ENCODE data around the gene MYBL2.

MYBL2 gene

GRCh38 chr20:43723186-43723585 is 56.3 kb downstream of the MYBL2 start:
- DNase-seq (no peak), ATAC-seq (replicated peaks) (no peak)
- Mint-ChIP-seq H3K36me3 (peaks cover 3 to 7% of the 10 kb centered on the region in 2 donors), H3K4me1 (peaks cover 8 to 16% of the 10 kb centered on the region in 2 donors), H3K4me3 (no peak overlapping the region), H3K27me3 (no peaks in the 10 kb centered on the region), H3K27ac (no peak overlapping the region), H3K9me3 (peaks cover 0 to 6% of the 10 kb centered on the region in 2 donors)

GRCh38 chr20:43723735-43724134 is 56.8 kb downstream of the MYBL2 start:
- peaks cover 11 to 21% of the 10 kb centered on the region in 2 donors for H3K4me1 Mint-ChIP-seq
- no peaks in the 10 kb centered on the region for H3K27me3 Mint-ChIP-seq
- peaks cover 3 to 7% of the 10 kb centered on the region in 2 donors for H3K36me3 Mint-ChIP-seq
- ATAC-seq (replicated peaks) (no peak), DNase-seq (no peak)
- H3K9me3 Mint-ChIP-seq: peaks cover 0 to 8% of the 10 kb centered on the region in 2 donors
- H3K27ac Mint-ChIP-seq: no peak overlapping the region
- H3K4me3 Mint-ChIP-seq: no peak overlapping the region

GRCh38 chr20:43724383-43724782 is 57.5 kb downstream of the MYBL2 start:
- no peak overlapping the region for H3K4me3 Mint-ChIP-seq
- H3K9me3 Mint-ChIP-seq: peaks cover 0 to 8% of the 10 kb centered on the region in 2 donors
- H3K4me1 Mint-ChIP-seq: peaks cover 17 to 25% of the 10 kb centered on the region in 2 donors
- DNase-seq (no peak), ATAC-seq (replicated peaks) (no peak)
- no peak overlapping the region for H3K27ac Mint-ChIP-seq
- no peaks in the 10 kb centered on the region for H3K27me3 Mint-ChIP-seq
- peaks cover under 1 to 3% of the 10 kb centered on the region in 2 donors for H3K36me3 Mint-ChIP-seq

DNA sequence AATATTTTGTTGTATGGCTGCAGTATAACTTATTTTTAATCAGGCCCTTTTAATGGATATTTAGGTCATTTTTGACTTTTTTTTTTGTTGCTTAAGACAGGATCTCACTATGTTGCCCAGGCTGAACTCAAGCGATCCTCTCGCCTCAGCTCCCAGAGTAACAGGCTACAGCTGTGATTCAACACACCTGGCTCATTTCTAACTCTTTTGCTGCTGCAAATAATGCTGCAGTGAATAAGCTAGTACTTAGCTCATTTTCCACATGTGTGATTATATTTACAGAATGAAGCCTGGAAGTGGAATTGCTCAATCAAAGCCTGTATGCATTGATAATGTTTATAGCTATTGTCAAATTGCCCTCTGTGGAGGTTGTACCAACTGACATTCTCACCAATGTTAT is 58.8 kb downstream of the MYBL2 start:
- ATAC-seq (replicated peaks) (no peak), DNase-seq (no peak)
- Mint-ChIP-seq H3K4me1 (peaks cover 17 to 19% of the 10 kb centered on the region in 2 donors), H3K27ac (no peak overlapping the region), H3K4me3 (no peak overlapping the region), H3K36me3 (no peaks in the 10 kb centered on the region), H3K9me3 (peaks cover 0 to 3% of the 10 kb centered on the region in 2 donors), H3K27me3 (no peaks in the 10 kb centered on the region)

DNA sequence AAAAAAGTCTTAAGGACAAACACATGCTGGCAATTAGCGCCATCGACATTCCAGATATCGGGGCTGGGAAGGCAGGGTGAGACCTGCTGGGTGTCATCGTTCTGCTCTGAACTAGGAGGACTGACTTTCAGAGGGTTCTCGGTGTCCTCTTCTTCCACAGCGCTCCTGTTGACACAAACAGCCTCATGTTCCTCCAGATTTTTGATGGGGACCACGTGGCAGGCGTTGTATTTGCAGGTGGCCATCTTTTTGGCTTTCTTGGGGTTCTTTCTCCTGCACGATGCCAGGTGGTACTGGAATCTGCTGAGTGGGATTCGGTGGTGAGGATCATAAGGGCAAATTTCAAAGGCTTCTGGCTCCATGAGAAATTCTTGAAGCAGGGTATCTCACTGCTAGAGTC is 59.4 kb downstream of the MYBL2 start:
- peaks cover 0 to 3% of the 10 kb centered on the region in 2 donors for H3K9me3 Mint-ChIP-seq
- H3K36me3 Mint-ChIP-seq: no peaks in the 10 kb centered on the region
- ATAC-seq (replicated peaks): no peak
- no peaks in the 10 kb centered on the region for H3K27me3 Mint-ChIP-seq
- H3K27ac Mint-ChIP-seq: no peak overlapping the region
- H3K4me3 Mint-ChIP-seq: no peak overlapping the region
- no peak for DNase-seq
- peaks cover 17 to 19% of the 10 kb centered on the region in 2 donors for H3K4me1 Mint-ChIP-seq

- no peaks in the 10 kb centered on the region for H3K36me3 Mint-ChIP-seq
- no peak within 1 kb of the TSS for H3K27ac Mint-ChIP-seq
- peaks cover 17 to 18% of the 10 kb centered on the region in 2 donors for H3K4me1 Mint-ChIP-seq
- peaks cover 0 to 3% of the 10 kb centered on the region in 2 donors for H3K9me3 Mint-ChIP-seq
- H3K4me3 Mint-ChIP-seq: no peak within 1 kb of the TSS
- H3K27me3 Mint-ChIP-seq: no peaks in the 10 kb centered on the region
- DNase-seq (no peak), ATAC-seq (replicated peaks) (no peak)
Observed at GRCh38 chr20:43726811-43727338, 60.0 kb downstream of the MYBL2 start, which contains the start of gene GTSF1L. Gene GTSF1L, minus strand, starts transcription at chr20:43727002. Its CDS starts 308 bp downstream, at chr20:43726694.

DNA sequence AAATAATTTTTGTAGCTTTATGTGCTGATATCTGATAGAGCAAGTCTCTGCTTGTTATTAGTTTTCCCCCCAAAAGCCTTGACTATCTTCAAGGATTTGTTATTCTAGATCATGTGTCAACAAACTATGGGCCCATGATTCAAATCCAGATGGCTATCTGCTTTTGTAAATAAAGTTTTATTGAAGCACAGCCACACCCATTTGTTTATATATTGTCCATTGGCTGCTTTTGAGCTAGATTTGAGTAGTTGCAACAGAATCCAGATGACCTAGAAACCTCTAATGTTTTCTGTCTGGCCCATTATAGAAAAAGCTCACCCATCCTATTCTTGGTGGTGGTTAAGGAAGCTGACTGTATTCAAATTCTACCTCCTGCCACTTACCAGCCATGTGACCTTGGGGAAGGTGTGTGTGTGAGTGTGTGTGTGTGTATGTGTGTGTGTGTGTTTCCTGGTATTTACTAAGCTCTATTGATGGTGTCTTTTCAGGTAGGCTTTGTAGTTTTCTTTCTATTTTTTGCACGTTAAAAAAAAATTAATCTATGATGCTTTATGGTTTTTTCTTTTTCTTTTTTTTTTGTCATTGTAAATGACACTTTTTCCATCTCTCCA is 61.2 kb downstream of the MYBL2 start:
- peaks cover 16 to 20% of the 10 kb centered on the region in 2 donors for H3K4me1 Mint-ChIP-seq
- no peaks in the 10 kb centered on the region for H3K27me3 Mint-ChIP-seq
- peaks cover 0 to 3% of the 10 kb centered on the region in 2 donors for H3K9me3 Mint-ChIP-seq
- H3K36me3 Mint-ChIP-seq: no peaks in the 10 kb centered on the region
- H3K4me3 Mint-ChIP-seq: no peak overlapping the region
- H3K27ac Mint-ChIP-seq: no peak overlapping the region
- DNase-seq (no peak), ATAC-seq (replicated peaks) (peak; percentile 43 to 55)

GRCh38 chr20:43728686-43729255 is 61.9 kb downstream of the MYBL2 start:
- ATAC-seq (replicated peaks) (no peak), DNase-seq (no peak)
- Mint-ChIP-seq H3K27me3 (no peaks in the 10 kb centered on the region), H3K4me1 (peaks cover 18 to 27% of the 10 kb centered on the region in 2 donors), H3K27ac (peak overlapping the region; percentile 78), H3K36me3 (no peaks in the 10 kb centered on the region), H3K4me3 (no peak overlapping the region), H3K9me3 (peaks cover 0 to 3% of the 10 kb centered on the region in 2 donors)

DNA sequence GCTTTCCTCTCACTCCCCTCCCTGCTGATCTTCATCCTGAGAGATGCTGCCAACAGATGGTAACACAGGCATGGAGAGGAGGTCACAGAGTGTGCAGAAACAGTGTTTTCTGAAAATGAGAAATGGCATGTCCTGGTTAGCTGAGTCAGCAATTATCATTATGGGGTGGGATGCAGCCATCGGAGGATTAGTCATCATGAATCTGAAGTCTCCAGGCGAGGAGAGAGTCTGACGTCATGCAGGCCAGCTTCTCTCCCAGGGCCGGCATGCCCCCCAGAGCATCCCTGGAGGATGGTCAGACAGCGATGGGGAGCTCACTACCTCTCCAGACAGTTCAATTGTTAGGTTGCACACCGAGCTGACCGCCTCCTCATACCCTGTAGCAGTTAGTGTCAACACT is 64.6 kb downstream of the MYBL2 start:
- Mint-ChIP-seq H3K27ac (no peak overlapping the region), H3K36me3 (peaks cover 2 to 7% of the 10 kb centered on the region in 2 donors), H3K4me3 (no peak overlapping the region), H3K4me1 (peaks cover 27 to 51% of the 10 kb centered on the region in 2 donors), H3K27me3 (no peaks in the 10 kb centered on the region), H3K9me3 (peaks cover 4 to 6% of the 10 kb centered on the region in 2 donors)
- DNase-seq (no peak), ATAC-seq (replicated peaks) (no peak)

DNA sequence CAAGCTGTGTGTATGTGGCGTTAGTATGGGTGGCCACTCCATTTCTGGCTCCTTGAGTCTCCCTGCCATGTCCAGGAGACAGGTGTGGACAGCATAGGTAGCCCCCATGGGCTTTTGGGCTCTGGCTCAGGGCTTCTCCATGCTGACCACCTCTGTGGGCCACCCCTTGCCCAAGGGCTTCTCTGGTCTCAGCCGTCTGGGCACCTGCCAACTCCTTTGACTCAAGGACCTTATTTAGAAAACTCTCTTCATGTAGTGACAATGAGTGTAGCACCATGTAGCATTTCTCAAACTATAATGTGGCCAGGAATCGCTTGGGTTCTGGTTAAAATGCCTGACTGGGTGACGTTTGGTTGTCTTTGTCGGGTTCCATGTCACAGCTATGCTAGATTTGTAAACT is 65.0 kb downstream of the MYBL2 start:
- Mint-ChIP-seq H3K4me1 (peaks cover 31 to 56% of the 10 kb centered on the region in 2 donors), H3K9me3 (peaks cover 4 to 6% of the 10 kb centered on the region in 2 donors), H3K4me3 (no peak overlapping the region), H3K27me3 (no peaks in the 10 kb centered on the region), H3K36me3 (peaks cover 2 to 7% of the 10 kb centered on the region in 2 donors), H3K27ac (no peak overlapping the region)
- DNase-seq: no peak
- no peak for ATAC-seq (replicated peaks)

GRCh38 chr20:43736588-43737158 is 69.8 kb downstream of the MYBL2 start:
- peaks cover 2 to 7% of the 10 kb centered on the region in 2 donors for H3K36me3 Mint-ChIP-seq
- DNase-seq: peak; percentile 83
- H3K9me3 Mint-ChIP-seq: peaks cover 2 to 10% of the 10 kb centered on the region in 2 donors
- ATAC-seq (replicated peaks): peak; percentile 96
- H3K4me1 Mint-ChIP-seq: peaks cover 31 to 59% of the 10 kb centered on the region in 2 donors
- peak overlapping the region; percentile 89 for H3K27ac Mint-ChIP-seq
- H3K27me3 Mint-ChIP-seq: no peaks in the 10 kb centered on the region
- peak overlapping the region; percentile 27 to 29 for H3K4me3 Mint-ChIP-seq

GRCh38 chr20:43737925-43738324 is 71.0 kb downstream of the MYBL2 start:
- H3K4me3 Mint-ChIP-seq: peak overlapping the region in 1 of 2 donors; percentile 20
- H3K27me3 Mint-ChIP-seq: peaks cover 0 to 5% of the 10 kb centered on the region in 2 donors
- peak overlapping the region; percentile 62 for H3K27ac Mint-ChIP-seq
- DNase-seq (no peak), ATAC-seq (replicated peaks) (no peak)
- peaks cover 2 to 14% of the 10 kb centered on the region in 2 donors for H3K9me3 Mint-ChIP-seq
- peaks cover 2 to 7% of the 10 kb centered on the region in 2 donors for H3K36me3 Mint-ChIP-seq
- peaks cover 30 to 52% of the 10 kb centered on the region in 2 donors for H3K4me1 Mint-ChIP-seq

DNA sequence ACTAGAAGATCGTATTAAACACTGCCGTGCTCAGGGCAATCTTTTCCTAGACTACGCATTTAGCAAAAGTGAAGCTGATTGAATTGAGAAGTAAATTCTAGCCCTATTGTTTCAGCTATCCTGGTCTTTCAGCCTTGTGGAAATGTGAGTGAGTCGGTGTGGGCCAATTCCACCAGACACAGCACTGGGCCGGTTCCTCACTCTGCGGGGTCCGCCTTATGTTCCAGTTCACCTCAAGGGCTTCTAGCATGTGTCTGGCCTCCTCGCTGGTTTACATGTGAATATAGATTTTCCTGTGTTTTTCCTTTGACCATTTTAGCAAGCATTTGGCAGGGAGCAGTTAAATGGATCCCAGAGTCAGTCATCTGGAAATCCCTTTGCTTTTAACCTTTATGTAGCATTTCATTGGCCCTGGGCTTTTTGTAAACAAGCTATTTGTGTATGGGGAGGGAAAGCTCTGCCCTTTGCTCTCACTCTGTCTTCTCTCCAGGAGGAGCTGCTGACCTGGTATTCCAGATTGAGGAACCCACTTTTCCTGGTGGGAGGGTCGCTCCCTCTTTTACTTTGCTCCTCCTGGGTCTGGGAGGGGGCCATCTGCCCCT is 72.3 kb downstream of the MYBL2 start:
- Mint-ChIP-seq H3K27ac (peak overlapping the region; percentile 52), H3K9me3 (peaks cover 2 to 14% of the 10 kb centered on the region in 2 donors), H3K4me1 (peaks cover 22 to 39% of the 10 kb centered on the region in 2 donors), H3K4me3 (no peak overlapping the region), H3K36me3 (peaks cover 2 to 7% of the 10 kb centered on the region in 2 donors), H3K27me3 (peaks cover 0 to 11% of the 10 kb centered on the region in 2 donors)
- ATAC-seq (replicated peaks) (no peak), DNase-seq (no peak)

- Mint-ChIP-seq H3K36me3 (peaks cover 0 to 3% of the 10 kb centered on the region in 2 donors), H3K9me3 (peaks cover 0 to 11% of the 10 kb centered on the region in 2 donors)
Observed at GRCh38 chr20:43740642-43741041, 73.7 kb downstream of the MYBL2 start.

More at GRCh38 chr20:43740642-43741041, 73.7 kb downstream of the MYBL2 start:
- Mint-ChIP-seq H3K27me3 (peaks cover 0 to 11% of the 10 kb centered on the region in 2 donors), H3K4me3 (no peak overlapping the region), H3K4me1 (peaks cover 21 to 35% of the 10 kb centered on the region in 2 donors), H3K27ac (no peak overlapping the region)
- ATAC-seq (replicated peaks) (no peak), DNase-seq (no peak)

Measured in stimulated activated naive B cell treated with anti-CD40 and anti-IgM and Interleukin-4, amounts not matched to agents 10 μg/mL and 1 μg/mL and 100 μg/mL, for 72 hours (primary cell).